ENCODE data around the gene HSBP1.

The HSBP1 gene

GRCh38 chr16:83803811-83804210, 4.0 kb upstream of the HSBP1 start:
- no peak for DNase-seq (ENCODE audit: low read depth in 2 of 2)

GRCh38 chr16:83804366-83804765, 3.4 kb upstream of the HSBP1 start:
- no peak for DNase-seq (ENCODE audit: low read depth in 2 of 2)

- no peak for DNase-seq (ENCODE audit: low read depth in 2 of 2)
These were observed 1.7 kb upstream of the HSBP1 start for GRCh38 chr16:83806036-83806435.

GRCh38 chr16:83806731-83807130, 1.0 kb upstream of the HSBP1 start:
- no peak for DNase-seq (ENCODE audit: low read depth in 2 of 2)

- no peak for DNase-seq (ENCODE audit: low read depth in 2 of 2)
These were observed 460 bp upstream of the HSBP1 start for GRCh38 chr16:83807327-83807709.

GRCh38 chr16:83808573-83809014, 816 bp downstream of the HSBP1 start:
- no peak for DNase-seq (ENCODE audit: low read depth in 2 of 2)

- no peak for DNase-seq (ENCODE audit: low read depth in 2 of 2)
These were observed 1.3 kb downstream of the HSBP1 start for GRCh38 chr16:83809092-83809491.

- no peak for DNase-seq (ENCODE audit: low read depth in 2 of 2)
These were observed 3.1 kb downstream of the HSBP1 start for GRCh38 chr16:83810901-83811300.

GRCh38 chr16:83813823-83814658, 6.3 kb downstream of the HSBP1 start:
- no peak for DNase-seq (ENCODE audit: low read depth in 2 of 2)

GRCh38 chr16:83814659-83814985, 6.8 kb downstream of the HSBP1 start:
- no peak for DNase-seq (ENCODE audit: low read depth in 2 of 2)

- DNase-seq (ENCODE audit: low read depth in 2 of 2) = no peak
These were observed 9.2 kb downstream of the HSBP1 start for GRCh38 chr16:83817022-83817421.

GRCh38 chr16:83818276-83818675, 10.5 kb downstream of the HSBP1 start:
- DNase-seq (ENCODE audit: low read depth in 2 of 2) = no peak

- DNase-seq (ENCODE audit: low read depth in 2 of 2) = no peak
These were observed 11.6 kb downstream of the HSBP1 start for GRCh38 chr16:83819361-83819760.

- peak; percentile 46 to 68 for DNase-seq (ENCODE audit: low read depth in 2 of 2)
These were observed 18.6 kb downstream of the HSBP1 start for GRCh38 chr16:83826146-83826913.

- no peak for DNase-seq (ENCODE audit: low read depth in 2 of 2)
These were observed 22.5 kb downstream of the HSBP1 start for GRCh38 chr16:83830091-83830768.

GRCh38 chr16:83830769-83831455, 23.1 kb downstream of the HSBP1 start:
- DNase-seq (ENCODE audit: low read depth in 2 of 2) = no peak

- DNase-seq (ENCODE audit: low read depth in 2 of 2) = no peak
These were observed 23.7 kb downstream of the HSBP1 start for GRCh38 chr16:83831456-83831987.

GRCh38 chr16:83833921-83834320, 26.1 kb downstream of the HSBP1 start:
- no peak for DNase-seq (ENCODE audit: low read depth in 2 of 2)

GRCh38 chr16:83835586-83836566, 28.1 kb downstream of the HSBP1 start:
- no peak for DNase-seq (ENCODE audit: low read depth in 2 of 2)

- no peak for DNase-seq (ENCODE audit: low read depth in 2 of 2)
These were observed 29.8 kb downstream of the HSBP1 start for GRCh38 chr16:83837566-83837965.

GRCh38 chr16:83838151-83838550, 30.4 kb downstream of the HSBP1 start:
- DNase-seq (ENCODE audit: low read depth in 2 of 2) = no peak

Measured in stimulated activated CD8-positive, alpha-beta memory T cell treated with anti-CD3 and anti-CD28 coated beads, Interleukin-7, amount 100 ng/mL, for 1 hour (primary cell).